DLD1 (cell line): ENCODE data around the gene PRAC2.
"Not testable (repeated sequence)": the region's sequence is repeated elsewhere in the genome, so short reads cannot be mapped to it uniquely, and the experiment has no call there.

Experiments used
- in situ Hi-C: cut with HindIII; loops from 2 replicates; pipeline ENCODE4 v1.10.0; 2017; ENCODE audit warnings: low sequenced_read_pairs

Gene PRAC2

DNA sequence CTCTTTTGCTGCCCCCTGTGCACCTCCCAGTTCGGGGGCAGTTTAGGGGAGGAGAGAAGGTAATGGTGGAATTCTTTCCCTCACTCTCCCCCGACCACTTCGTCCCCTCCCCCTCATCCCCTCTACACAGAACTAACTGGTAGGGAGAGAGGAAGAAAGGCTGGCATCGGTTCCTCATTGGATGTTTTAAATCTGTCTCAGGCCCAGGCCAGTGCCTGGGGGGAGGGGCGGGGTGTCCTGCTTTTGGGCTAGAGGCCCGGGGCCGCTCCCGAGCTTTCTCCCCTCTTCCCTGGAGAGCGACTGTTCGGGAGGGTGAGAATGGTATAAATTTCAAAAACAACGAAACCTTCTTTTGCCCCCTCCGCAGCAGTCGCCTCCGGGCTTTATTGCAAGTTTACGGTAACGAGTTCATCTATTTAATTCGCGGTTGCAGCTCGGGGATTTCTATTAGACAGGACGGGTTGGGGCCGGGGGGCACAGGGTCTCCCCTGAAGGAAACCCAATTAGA is at the start of gene PRAC2:
PRAC2 (plus strand) TSS at position 271 of the 508 bp plus-strand sequence. CDS start 1,226 bp downstream, outside the sequence.
- in situ Hi-C loops: no loop called here

DNA sequence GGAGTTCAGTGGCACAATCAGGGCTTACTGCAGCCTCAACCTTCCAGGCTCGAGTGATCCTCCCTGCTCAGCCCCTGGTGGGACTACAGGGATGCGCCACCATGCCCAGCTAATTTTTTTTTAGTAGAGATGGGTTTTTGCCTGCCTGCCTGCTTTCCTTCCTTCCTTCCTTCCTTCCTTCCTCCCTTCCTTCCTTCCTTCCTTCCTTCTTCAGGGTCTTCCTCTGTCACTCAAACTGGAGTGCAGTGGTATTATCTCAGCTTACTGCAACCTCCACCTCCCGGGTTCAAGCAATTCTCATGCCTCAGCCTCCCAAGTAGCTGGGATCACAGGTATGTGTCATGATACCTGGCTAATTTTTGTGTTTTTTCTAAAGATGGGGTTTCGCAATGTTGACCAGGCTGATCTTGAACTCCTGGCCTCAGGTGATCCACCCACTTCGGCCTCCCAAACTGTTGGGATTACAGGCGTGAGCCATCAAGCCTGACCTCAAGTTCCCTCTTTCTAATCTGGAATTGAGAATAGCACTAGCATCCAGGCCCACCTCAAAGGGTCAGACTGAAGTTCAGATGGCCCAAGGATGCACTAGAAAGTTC is 45.9 kb upstream of the PRAC2 start:
- in situ Hi-C loops: no loop called here

DNA sequence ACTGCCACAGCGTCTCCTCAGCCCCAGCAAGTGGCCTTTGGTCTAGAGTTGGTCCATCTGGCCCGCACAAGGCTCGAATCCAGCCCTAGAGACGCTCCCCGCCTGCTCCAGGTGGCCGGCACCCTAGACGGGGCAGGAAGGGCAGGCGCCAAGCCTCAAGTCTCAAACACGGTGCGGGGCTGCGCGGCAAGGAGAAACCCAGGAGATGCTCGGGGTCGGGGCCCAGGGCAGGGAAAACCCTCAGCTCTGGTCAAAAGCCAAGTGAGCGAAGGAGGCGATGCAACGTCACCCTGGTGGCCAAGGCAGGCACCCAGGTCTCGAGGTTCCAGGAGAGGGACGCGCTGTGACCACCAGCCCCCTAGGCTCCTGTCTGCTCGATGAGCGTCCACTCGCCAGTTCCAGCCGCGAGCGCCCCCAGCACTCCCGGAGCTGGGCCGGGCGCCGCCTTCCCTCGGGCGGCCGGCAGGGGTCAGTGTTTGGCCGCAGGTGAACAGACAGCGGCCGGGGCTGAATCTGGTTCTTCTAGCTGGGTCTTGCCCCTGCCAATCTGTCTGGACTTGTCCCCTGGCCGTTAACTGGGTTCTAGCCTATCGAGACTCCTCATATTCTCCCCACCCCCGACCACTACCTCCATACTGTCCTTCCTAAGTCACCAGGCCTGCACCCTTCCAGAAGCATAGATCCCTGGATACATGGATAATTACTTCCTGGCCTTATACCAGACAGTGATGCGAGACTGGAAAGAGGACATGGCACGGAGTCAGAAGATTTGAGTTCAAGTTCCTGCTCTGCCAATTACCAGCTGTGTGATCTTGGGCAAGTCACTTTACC is 44.6 kb upstream of the PRAC2 start:
- in situ Hi-C loops: no loop called here

DNA sequence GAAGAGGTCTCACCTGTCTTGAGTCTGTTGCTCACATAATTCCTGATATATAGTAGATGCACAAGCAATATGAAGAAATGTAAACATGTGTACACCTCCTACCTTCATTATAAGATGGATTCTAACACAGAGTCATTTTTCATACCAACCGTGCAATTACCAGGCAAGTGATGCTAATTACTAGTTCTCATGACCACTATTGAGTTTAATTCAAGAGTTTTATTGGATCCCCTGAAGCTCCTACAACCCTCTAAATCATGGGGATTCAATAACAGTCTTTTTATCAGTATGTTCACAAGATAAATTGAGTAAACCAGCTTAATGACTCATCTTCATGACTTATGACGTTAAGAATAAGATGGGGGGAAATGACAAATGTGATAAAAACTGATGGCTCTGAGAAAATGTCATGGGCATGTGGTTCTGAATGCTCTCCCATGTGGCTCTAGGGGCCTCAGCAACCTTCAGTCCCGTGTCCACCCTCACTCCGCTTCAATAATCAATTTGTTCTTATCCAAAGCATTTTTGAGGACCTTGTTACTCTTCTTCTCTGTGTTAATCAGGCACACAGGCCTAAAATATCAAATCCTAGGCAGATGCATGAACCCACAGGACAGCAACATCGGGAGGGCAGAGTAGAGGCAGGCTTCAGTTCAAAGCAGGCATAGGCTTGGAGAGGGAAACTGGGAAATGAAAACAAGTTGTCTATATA is 43.4 kb upstream of the PRAC2 start:
- in situ Hi-C loops: no loop called here

DNA sequence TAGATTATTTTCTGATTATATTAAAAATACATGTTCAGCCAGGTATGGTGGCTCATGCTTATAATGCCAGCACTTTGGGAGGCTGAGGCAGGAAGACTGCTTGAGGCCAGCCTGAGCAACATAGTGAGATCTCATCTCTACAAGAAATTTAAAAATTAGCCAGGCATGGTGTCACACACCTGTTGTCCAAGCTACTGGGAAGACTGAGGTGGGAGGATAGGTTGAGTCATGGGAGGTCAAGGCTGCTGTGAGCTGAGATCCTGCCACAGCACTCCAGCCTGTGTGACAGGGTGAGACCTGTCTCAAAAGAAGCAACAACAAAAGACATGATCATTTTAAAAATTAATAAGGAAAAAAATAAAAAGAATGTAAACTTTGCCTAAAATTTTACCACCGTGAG is 41.4 kb upstream of the PRAC2 start:
- in situ Hi-C loops: no loop called here

DNA sequence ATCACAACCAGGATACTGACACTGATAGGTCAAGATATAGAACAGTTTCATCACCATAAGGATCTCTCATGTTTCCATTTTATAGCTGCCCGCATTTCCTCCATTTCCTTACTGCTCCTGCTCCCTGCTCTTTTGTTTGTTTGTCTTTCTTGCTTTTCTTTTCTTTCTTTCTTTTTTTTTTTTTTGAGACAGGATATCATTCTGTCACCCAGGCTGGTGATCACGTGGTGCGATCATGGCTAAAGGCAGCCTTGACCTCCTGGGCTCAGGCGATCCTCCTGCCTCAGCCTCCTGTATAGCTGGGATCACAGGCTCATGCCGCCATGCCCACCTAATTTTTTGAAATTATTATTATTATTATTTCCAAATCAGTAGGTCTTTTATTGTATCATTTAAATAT is 32.3 kb upstream of the PRAC2 start:
- in situ Hi-C loops: no loop called here

DNA sequence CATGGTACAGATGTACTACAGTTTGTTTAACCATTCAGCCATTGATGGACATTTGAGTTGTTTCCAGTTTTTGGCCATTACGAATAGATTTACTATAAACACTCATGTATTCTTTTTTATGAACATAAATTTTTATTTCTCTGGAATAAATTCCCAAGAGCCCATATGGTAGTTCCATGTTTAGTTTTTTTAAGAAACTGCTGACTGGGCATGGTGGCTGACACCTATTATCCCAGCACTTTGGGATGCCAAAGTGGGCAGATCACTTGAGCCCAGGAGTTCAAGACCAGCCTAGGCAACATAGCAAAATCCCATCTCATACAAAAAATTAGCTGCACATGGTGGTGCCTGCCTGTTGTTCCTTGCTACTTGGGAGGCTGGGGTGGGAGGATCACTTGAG is 30.9 kb upstream of the PRAC2 start:
- in situ Hi-C loops: no loop called here

DNA sequence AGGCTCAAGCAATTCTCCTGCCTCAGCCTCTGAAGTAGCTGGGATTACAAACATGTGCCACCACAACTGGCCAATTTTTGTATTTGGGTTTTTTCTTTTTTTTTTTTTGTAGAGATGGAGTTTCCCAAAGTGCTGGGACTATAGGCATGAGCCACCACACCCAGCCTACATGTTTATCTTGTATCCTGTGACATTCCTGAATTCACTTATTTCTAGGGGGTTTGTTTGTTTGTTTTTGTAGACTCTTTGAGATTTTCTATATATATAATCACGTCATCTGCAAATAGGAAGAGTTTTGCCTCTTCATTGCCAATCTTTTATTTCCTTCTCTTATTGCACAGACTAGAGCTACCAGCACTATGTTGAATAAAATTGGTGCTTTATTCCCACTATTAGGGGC is 29.8 kb upstream of the PRAC2 start:
- in situ Hi-C loops: no loop called here

DNA sequence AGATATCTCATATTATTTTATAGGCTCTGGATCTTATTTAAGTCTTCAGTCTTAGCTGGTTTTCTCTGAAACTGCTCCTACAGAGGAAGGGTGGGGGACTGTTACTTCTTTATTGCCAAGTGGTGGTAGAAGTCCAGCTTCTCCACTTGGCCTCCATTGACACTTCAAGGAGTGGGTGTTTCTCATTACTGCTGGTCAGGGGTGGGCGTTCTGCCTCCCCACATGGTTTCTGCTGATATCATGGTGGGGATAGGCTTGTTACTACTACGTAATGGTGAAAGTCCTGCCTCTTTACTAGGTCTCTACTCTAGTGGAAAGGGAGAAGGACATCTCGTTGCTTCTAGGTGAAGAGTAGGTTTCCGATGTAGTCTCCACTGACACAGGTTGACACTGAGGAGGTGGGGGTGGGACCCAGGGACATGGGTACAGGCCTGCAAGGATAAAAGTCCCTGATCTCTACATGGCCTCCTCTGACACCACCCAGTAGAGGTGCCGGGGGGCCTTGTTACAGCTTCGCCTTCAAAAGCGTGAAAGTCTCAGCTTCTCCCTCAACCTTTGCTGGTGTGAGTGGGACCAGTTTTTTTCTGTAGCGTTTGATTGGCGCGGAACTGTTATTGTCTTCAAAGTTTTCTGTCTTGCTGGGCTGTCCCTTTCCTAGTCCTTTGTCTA is 21.0 kb upstream of the PRAC2 start:
- in situ Hi-C loops: no loop called here

DNA sequence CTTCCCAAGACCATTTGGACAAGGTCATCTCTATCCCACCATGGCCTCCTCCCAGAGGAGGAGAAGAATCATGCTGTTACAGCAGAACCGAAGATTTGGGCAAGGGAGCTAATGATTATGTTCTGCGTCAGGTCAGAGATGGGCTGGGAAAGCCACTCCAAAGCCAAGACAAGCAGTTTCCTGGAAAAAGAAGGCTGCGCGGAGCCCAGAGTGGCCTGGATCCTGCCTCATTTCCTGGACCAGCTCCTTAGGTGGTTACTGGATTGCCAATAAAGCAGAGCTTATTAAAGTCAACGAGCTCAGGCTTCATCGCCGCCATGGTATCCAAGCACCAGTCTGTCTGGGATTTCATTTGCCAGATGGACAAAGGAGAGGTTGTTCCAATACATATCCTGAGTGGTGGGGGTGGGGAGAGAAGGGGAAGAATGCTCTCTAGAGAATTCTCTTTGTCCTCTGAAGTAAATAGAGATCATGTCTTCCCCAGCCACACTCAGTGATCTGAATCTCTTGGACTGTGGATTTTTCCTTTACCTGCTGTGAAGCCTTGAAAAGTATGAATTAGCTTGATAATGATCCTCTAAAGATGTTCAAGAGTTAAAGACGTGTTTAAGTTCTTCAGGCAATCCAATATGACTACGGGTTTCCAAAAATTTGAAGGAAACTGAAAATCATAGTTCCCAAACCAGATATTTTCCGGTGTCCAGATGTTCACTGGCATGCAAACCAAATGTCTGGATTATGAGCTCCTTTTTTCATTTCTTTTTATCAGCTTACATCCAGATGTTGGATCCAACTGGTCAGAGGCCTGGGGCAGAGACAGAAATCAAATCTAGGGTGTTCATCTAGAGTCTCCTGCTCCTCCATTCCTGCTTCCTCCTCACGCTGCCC is 18.4 kb upstream of the PRAC2 start:
- in situ Hi-C loops: no loop called here

DNA sequence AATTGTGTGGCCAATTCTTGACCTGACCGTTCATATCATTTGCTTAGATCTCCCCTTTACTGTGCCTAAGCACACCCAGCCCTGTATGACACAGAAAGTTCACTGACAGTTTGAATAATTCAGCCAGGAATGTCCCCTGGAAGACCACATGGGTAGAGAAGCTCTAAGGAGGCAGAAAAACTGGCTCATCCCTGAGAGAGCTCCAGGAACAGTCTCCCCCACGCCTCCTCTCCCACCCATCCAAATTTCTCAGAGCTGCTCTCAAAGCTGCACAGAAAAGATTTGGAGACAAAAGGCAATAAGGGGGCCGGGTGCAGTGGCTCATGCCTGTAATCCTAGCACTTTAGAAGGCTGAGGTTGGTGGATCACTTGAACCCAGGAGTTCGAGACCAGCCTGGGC is 11.9 kb upstream of the PRAC2 start:
- in situ Hi-C loops: no loop called here

DNA sequence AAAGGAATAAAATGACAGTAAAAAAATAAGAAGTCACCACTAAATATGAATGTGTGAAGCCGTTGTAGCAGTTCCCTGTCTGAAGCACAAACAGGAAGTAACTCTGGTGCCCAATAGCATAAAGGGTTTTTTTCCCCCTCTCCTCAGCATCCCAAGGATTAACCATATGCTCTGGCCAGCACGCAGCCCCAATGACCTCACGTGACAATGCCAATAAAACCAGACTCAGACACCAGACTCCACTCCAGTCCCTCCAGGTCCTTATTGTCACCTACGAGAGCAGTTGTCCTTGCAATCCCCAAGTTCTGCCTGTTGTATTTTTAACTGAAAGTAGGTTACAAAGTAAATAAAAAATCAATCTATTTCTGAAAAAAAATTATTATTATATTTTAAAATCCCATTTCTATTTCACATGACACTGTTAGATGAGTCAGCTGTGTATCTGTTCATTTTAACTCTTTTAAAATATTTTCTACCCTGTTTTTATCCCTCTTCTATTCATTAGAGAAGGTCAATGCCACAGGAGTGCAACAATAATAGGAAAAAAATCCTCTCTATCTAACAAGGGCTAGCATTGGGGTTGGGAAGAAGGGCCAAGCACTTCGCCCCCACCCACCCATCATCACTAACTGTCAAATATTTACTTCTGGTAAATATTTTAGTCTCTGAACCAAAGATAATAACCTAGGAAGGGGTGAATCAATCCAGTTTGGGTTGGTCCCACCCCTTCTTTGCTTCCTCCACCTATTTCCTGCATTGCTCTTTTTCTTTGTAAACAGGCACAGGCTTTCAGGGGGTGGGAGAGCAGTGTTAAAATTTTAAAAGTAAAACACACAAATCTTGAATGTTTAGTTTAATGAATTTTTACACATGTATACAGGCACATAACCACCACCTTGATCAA is 7.2 kb upstream of the PRAC2 start:
- in situ Hi-C loops: no loop called here

DNA sequence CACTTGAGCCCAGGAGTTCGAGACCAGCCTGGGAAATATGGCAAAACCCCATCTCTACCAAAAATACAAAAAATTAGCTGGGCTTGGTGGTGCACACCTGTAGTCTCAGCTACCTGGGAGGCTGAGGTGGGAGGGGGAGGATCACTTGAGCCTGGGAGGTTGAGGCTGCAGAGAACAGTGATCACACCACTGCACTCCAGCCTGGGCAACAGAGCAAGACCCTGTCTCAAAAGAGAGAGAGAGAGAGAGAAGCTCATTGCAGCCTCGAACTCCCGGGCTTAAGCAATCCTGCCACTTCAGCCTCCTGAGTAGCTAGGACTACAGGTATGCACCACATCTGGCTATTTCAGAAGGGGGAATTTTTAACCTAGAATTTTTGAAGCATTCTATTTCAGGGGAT is 6.4 kb upstream of the PRAC2 start:
- in situ Hi-C loops: not testable (repeated sequence)

DNA sequence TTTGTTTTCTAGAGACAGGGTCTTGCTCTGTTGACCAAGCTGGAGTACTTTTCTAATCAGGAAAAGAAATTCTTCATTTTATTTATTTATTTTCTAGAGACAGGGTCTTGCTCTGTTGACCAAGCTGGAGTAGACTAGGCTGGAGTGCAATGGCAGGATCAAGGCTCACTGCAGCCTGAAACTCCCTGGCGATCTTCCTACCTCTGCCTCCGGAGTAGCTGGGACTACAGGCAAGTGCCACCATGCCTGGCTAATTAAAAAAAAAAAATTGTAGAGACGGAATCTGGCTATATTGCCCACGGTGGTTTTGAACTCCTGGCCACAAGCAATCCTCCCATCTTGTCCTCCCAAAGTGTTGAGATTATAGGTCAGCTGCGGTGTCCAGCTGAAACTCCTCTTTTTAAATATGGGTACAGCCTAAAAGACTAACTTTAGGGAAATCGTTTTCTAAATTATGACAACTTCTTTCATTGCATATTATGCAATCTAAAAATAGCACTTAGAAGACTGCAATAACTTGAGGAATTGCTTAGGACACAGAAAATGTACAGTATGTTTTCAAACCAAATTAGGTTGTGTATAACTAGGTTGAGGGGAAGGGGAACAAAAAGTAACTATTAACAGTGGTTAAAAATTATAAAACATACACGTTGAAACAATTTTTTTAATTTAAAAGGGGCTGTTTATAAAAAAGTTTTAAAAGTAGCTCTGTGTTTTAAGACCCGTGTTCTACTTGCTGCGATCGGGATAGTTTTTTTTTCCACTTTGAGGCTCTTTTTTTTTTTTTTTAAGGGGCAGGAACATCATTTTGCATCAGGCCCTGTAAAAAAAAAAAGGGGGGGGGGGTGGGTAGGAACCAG is 5.4 kb upstream of the PRAC2 start:
- in situ Hi-C loops: no loop called here

DNA sequence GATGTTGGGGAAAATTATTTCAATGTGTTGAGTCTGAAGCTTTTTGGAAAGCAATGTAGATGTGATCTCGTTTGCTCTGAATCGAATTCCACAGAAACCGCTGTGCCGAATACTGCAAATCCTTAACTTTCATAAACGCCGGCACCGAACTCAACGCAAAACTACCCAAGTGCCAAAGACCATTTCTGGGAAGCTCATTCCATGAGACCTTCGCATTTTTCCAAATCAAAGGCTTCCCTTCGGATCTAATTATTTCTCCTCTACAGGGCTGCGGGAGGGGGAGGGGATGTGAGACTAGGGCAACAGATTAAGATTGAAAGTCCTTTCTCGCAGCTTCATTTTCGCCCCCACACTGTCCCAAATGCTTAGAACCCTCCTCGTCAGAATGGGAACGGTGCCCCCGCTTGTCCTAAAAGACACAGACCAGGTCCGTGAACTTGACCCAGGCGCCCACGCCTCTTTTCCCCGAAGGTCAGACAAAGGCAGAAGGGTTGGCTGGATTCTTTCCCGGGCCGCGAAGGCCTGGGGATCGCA is 4.7 kb upstream of the PRAC2 start:
- in situ Hi-C loops: no loop called here

DNA sequence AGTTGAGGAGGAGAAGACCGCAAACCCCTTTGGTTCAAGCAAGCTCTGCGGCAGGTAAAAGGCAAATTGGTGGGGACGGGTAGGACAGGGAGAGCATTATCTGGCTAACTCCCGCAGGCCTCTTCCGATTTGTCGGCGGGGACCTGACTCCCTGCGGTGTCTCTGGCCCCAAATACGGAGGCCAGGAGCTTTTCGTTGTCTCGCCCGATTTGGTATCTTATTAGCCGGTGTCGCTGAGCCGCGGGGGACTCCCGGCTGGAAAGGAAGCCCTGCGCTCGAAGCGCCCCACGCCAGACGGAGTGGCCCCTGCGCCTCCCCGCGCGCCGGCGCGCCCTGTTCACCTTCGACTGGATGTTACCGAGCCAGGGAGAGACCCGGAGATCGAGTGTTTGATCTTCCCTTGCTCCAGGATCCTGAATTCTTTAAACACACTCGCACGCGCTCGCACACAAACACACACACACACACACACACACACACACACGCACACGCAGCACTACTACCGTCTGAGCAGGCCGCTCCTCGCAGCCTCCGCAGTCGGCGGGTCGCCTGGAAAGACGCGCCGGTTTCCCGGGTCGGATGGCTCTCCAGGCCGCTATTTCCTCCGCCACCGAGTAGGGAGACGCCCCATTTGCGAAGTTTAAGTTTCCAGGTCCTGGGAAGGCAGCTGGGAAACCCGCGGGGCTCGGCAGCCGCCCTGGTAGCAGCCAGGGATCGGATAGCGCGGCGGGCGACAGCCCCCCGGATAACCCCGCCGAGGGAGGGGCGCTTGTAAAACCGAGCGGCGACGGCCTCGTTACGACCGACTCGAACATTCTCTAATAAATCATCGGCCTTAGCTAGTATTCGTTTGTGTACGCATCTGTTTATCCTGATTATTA is 4.0 kb upstream of the PRAC2 start:
- in situ Hi-C loops: no loop called here

DNA sequence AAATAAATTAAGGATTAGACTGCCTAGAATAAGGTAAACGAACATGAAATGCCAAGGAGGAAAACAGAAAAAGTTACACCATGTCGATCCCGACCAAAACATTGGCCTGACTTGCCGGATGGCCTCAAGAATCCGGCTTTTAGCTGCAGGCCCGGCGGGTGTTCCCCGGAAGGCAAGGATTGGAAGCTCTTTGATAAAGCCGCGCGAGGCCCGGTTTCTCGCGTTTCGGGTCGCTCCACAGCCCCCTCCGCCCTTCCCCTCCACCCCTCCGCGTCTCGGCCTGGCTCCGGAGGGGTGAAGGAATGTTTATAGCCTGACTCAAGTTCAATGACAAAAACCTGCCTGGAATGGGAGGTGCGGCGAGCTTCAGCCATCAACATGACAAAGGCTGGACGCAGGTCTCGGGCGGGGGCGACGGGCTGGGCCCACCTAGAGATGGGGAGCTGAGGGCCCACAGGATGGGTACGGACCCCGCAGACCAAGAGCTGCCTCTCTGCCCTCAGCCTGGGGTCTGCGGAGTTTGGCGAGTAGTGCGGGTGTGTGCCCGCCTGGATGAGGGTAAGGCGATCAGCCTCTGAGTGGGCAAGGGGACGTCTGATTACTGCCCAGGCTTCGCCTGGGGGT is 3.2 kb upstream of the PRAC2 start:
- in situ Hi-C loops: no loop called here
